GM12878 (cell line): Measurements from ENCODE around the gene DCLRE1B. TPM values are rescaled to one million over a fixed set of nuclear protein-coding genes. Genes with fewer than 3 reads are reported as not detected.

ENCODE experiments used
- ATAC-seq: fragments of 200-7000 bp; cut with Tn5 transposase; 3 replicates; pipeline ENCODE4 v1.9.1; 2020; ENCODE audit warnings: mild to moderate bottlenecking, moderate library complexity
- BruUV-seq: library from RNA; stranded (reverse); fragments of 400-500 nt; replicated peaks from 2 replicates; lab custom pipeline; 2021; lab: Mats Ljungman, UMichigan
- CTCF ChIA-PET: fragments of 300-600 bp; sonication (Branson Sonifier 250); formaldehyde crosslinking; extraction: SDS; loops from one replicate; lab custom pipeline; 2021; ENCODE audit warnings: inconsistent platforms; lab: Yijun Ruan, JAX
- POLR2A ChIA-PET: fragments of 350-600 bp; formaldehyde crosslinking; extraction: SDS; loops from one replicate; lab custom pipeline; 2021; ENCODE audit warnings: inconsistent platforms; lab: Charles Lee
- RAD21 ChIA-PET: fragments of 300-600 bp; sonication (Branson Sonifier 250); formaldehyde crosslinking; loops from one replicate; lab custom pipeline; 2023; ENCODE audit warnings: antibody characterized with exemption; ENCODE audit not compliant: unreplicated experiment; lab: Charles Lee
- SMC1A ChIA-PET: fragments of 300-600 bp; sonication (Branson Sonifier 250); formaldehyde crosslinking; loops from one replicate; lab custom pipeline; 2023; ENCODE audit not compliant: unreplicated experiment, uncharacterized antibody; lab: Charles Lee
- DNase-seq: peaks from one replicate; pipeline ENCODE4 v3.0.0-alpha.2; 2011; ENCODE audit warnings: low read depth, low spot score
- FAIRE-seq: peaks from 3 replicates; lab custom pipeline; 2011; peaks lifted over from hg19 to GRCh38; lab: Jason Lieb, UNC
- H2AFZ ChIP-seq: 2 replicates; pipeline ENCODE4 v1.6.0; 2011; ENCODE audit warnings: low read depth, low read length, control low read depth; ENCODE audit not compliant: control insufficient read depth
- H3K27ac ChIP-seq: 2 replicates; pipeline ENCODE4 v1.5.1; 2011; ENCODE audit warnings: control low read depth; ENCODE audit not compliant: control insufficient read depth, insufficient read depth
- H3K27me3 ChIP-seq, 2 experiments: replicated peaks in 1 of 2; 2 replicates each; pipeline versions ENCODE4 v1.6.0 to v1.6.1; 2011; ENCODE audit warnings: low read length in 1 of 2; ENCODE audit not compliant: control insufficient read depth in 2 of 2, insufficient read depth in 2 of 2
- H3K36me3 ChIP-seq, 2 experiments: 2 replicates each; pipeline ENCODE4 v1.5.1; 2011; ENCODE audit warnings: low read length in 1 of 2; ENCODE audit not compliant: control insufficient read depth in 2 of 2, insufficient read depth in 2 of 2
- H3K4me1 ChIP-seq: 2 replicates; pipeline ENCODE4 v1.6.1; 2011; ENCODE audit warnings: mild to moderate bottlenecking, low read length, moderate library complexity, mixed read lengths; ENCODE audit not compliant: control insufficient read depth, insufficient read depth
- H3K4me2 ChIP-seq: 2 replicates; pipeline ENCODE4 v1.6.0; 2011; ENCODE audit warnings: control low read depth; ENCODE audit not compliant: control insufficient read depth, insufficient read depth
- H3K4me3 ChIP-seq: fragments of 200-600 bp; sonication (generic); 2 replicates; pipeline ENCODE4 v1.5.1; 2016
- H3K79me2 ChIP-seq: 2 replicates; pipeline ENCODE4 v1.6.0; 2011; ENCODE audit warnings: low read length; ENCODE audit not compliant: control insufficient read depth, insufficient read depth
- H3K9ac ChIP-seq: 2 replicates; pipeline ENCODE4 v1.8.0; 2011; ENCODE audit warnings: low read length, control low read depth, mixed read lengths; ENCODE audit not compliant: control insufficient read depth, insufficient read depth
- H3K9me3 ChIP-seq: replicated peaks from 3 replicates; pipeline ENCODE4 v1.5.1; 2011; ENCODE audit warnings: mild to moderate bottlenecking, low read length; ENCODE audit not compliant: control insufficient read depth, insufficient read depth
- H4K20me1 ChIP-seq: 2 replicates; pipeline ENCODE4 v1.6.0; 2011; ENCODE audit not compliant: control insufficient read depth, insufficient read depth
- BACH1 ChIP-seq: fragments of 450-650 bp; IDR thresholded peaks from 2 replicates; pipeline ENCODE4 v1.6.1; 2017; ENCODE audit warnings: mild to moderate bottlenecking, borderline replicate concordance
- BCL11A ChIP-seq: IDR thresholded peaks from 2 replicates; pipeline ENCODE4 v1.6.1; 2011; ENCODE audit warnings: low read depth, low read length
- BRCA1 ChIP-seq: IDR thresholded peaks from 2 replicates; pipeline ENCODE4 v1.6.1; 2011; ENCODE audit warnings: low read depth, low read length, improper control_type of control experiment
- EGR1 ChIP-seq, 2 experiments: IDR thresholded peaks; 1 replicate in 1 of 2; 2 replicates in 1 of 2; pipeline ENCODE4 v1.6.1; 2011 to 2012; ENCODE audit warnings: low read depth in 2 of 2, low read length in 2 of 2, borderline replicate concordance in 1 of 2, mild to moderate bottlenecking in 1 of 2, moderate library complexity in 1 of 2
- GATAD2B ChIP-seq: fragments of 450-650 bp; conservative IDR thresholded peaks from 2 replicates; pipeline ENCODE4 v1.6.1; 2017; ENCODE audit warnings: low read depth, mild to moderate bottlenecking, moderate library complexity
- HDAC6 ChIP-seq: fragments of 200-600 bp; sonication (generic); IDR thresholded peaks from one replicate; pipeline ENCODE4 v1.8.0; 2017; ENCODE audit warnings: antibody characterized with exemption; ENCODE audit not compliant: unreplicated experiment
- IKZF1 ChIP-seq: fragments of 450-650 bp; conservative IDR thresholded peaks from 2 replicates; pipeline ENCODE4 v1.6.1; 2017; ENCODE audit warnings: antibody characterized with exemption, mild to moderate bottlenecking
- JUNB ChIP-seq: IDR thresholded peaks from 2 replicates; pipeline ENCODE4 v1.6.1; 2016; ENCODE audit warnings: antibody characterized with exemption, mild to moderate bottlenecking
- KDM1A ChIP-seq: fragments of 200-600 bp; sonication (generic); IDR thresholded peaks from 2 replicates; pipeline ENCODE4 v1.6.1; 2016; ENCODE audit warnings: borderline replicate concordance
- MEF2A ChIP-seq: IDR thresholded peaks from 2 replicates; pipeline ENCODE4 v1.6.1; 2011; ENCODE audit warnings: low read depth, mild to moderate bottlenecking, low read length, moderate library complexity; ENCODE audit not compliant: insufficient read depth
- NBN ChIP-seq: fragments of 450-650 bp; IDR thresholded peaks from 2 replicates; pipeline ENCODE4 v1.6.1; 2016
- NR2C1 ChIP-seq: fragments of 450-650 bp; IDR thresholded peaks from 2 replicates; pipeline ENCODE4 v1.6.1; 2017; ENCODE audit warnings: antibody characterized with exemption, mild to moderate bottlenecking, moderate library complexity
- NR2C2 ChIP-seq: IDR thresholded peaks from 2 replicates; pipeline ENCODE4 v1.6.1; 2011; ENCODE audit warnings: borderline replicate concordance, low read depth; ENCODE audit not compliant: control insufficient read depth, insufficient read length
- NRF1 ChIP-seq: conservative IDR thresholded peaks from 2 replicates; pipeline ENCODE4 v1.6.1; 2011; ENCODE audit warnings: mild to moderate bottlenecking, low read depth, low read length, improper control_type of control experiment
- PAX5 ChIP-seq: IDR thresholded peaks from 2 replicates; pipeline ENCODE4 v1.6.1; 2011; ENCODE audit warnings: low read depth, low read length, borderline replicate concordance
- RCOR1 ChIP-seq: conservative IDR thresholded peaks from 2 replicates; pipeline ENCODE4 v1.6.1; 2012; ENCODE audit warnings: low read depth, low read length, improper control_type of control experiment
- SIN3A ChIP-seq: IDR thresholded peaks from 2 replicates; pipeline ENCODE4 v1.6.1; 2012; ENCODE audit warnings: low read depth, low read length, improper control_type of control experiment
- SMC3 ChIP-seq: IDR thresholded peaks from 2 replicates; pipeline ENCODE4 v1.6.1; 2011; ENCODE audit warnings: low read length, improper control_type of control experiment, borderline replicate concordance
- TAF1 ChIP-seq: IDR thresholded peaks from 2 replicates; pipeline ENCODE4 v1.6.1; 2011; ENCODE audit warnings: mild to moderate bottlenecking, low read depth, low read length, borderline replicate concordance
- TCF12 ChIP-seq: IDR thresholded peaks from 2 replicates; pipeline ENCODE4 v1.6.1; 2011; ENCODE audit warnings: low read depth, mild to moderate bottlenecking, low read length
- TCF7 ChIP-seq: IDR thresholded peaks from 2 replicates; pipeline ENCODE4 v1.6.1; 2014; ENCODE audit warnings: antibody characterized with exemption, borderline replicate concordance
- ZNF622 ChIP-seq: fragments of 450-650 bp; IDR thresholded peaks from 2 replicates; pipeline ENCODE4 v1.6.1; 2017; ENCODE audit warnings: mild to moderate bottlenecking, inconsistent platforms
- WGBS: methylation state at CpG from one replicate; pipeline ENCODE4 v1.1.6; 2016; ENCODE audit warnings: low lambda C conversion rate; ENCODE audit not compliant: insufficient replicate concordance, insufficient coverage; ENCODE audit errors: missing lambda C conversion rate; 5-methylcytosine and 5-hydroxymethylcytosine counted together
- in situ Hi-C: fragments of 300-500 bp; cut with MboI; formaldehyde crosslinking; loops from 9 replicates; pipeline ENCODE4 v1.14.3; 2018; ENCODE audit warnings: mixed read lengths
- intact Hi-C: fragments of 100-400 bp; cut with micrococcal nuclease; formaldehyde crosslinking; loops from one replicate; pipeline ENCODE4 v1.14.2; 2022; ENCODE audit not compliant: unreplicated experiment
- polyA plus RNA-seq, 11 experiments: library from polyadenylated mRNA; depleted of rRNA in 4 of 11; unstranded in 6 of 11; stranded (reverse) in 5 of 11; fragments of >200 nt; fragmentation: Nextera tagmentation in 4 of 11; fragmentation: Illumina TruSeq in 1 of 11; extraction: Ambion mirVana in 4 of 11; extraction: Trizol in 1 of 11; gene quantifications; 1 replicate in 1 of 11; 2 replicates in 10 of 11; pipeline versions ENCODE4 v1.2.1 to v1.2.3, GENCODE V29; 2011 to 2016; ENCODE audit warnings: inconsistent platforms in 2 of 11, missing spikeins in 2 of 11, low read depth in 1 of 11
- total RNA-seq, 4 experiments: library from RNA; depleted of rRNA in 3 of 4; stranded (reverse); fragments of >200 nt in 3 of 4; fragmentation: Illumina TruSeq in 1 of 4; extraction: Trizol in 1 of 4; gene quantifications; 2 replicates each; pipeline versions ENCODE4 v1.2.1 to v1.2.3, GENCODE V29; 2013 to 2021
- TF ChIP-seq, protein P1 (sequence below): IDR thresholded peaks from 2 replicates; pipeline ENCODE4 v1.6.1; 2012; ENCODE audit warnings: low read length, inconsistent platforms

Gene DCLRE1B
- total and polyA plus RNA-seq, 10 of the 15 experiments (the other 5 are each of a cell fraction or from before 2014, with no cell fraction given): 5.4 to 18.3 (median 13.4) TPM

DNA sequence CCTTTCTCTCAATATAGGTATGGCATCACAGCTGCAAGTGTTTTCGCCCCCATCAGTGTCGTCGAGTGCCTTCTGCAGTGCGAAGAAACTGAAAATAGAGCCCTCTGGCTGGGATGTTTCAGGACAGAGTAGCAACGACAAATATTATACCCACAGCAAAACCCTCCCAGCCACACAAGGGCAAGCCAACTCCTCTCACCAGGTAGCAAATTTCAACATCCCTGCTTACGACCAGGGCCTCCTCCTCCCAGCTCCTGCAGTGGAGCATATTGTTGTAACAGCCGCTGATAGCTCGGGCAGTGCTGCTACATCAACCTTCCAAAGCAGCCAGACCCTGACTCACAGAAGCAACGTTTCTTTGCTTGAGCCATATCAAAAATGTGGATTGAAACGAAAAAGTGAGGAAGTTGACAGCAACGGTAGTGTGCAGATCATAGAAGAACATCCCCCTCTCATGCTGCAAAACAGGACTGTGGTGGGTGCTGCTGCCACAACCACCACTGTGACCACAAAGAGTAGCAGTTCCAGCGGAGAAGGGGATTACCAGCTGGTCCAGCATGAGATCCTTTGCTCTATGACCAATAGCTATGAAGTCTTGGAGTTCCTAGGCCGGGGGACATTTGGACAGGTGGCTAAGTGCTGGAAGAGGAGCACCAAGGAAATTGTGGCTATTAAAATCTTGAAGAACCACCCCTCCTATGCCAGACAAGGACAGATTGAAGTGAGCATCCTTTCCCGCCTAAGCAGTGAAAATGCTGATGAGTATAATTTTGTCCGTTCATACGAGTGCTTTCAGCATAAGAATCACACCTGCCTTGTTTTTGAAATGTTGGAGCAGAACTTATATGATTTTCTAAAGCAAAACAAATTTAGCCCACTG, 35.5 kb downstream of the DCLRE1B start (continued):
- TF ChIP-seq RCOR1: no peak
- no peak for TF ChIP-seq GATAD2B
- no peak for TF ChIP-seq EGR1 (IDR thresholded peaks at IDR 0.05; ENCODE audit: borderline replicate concordance in 1 of 2, low read depth in 2 of 2, low read length in 2 of 2)
- TF ChIP-seq TCF7: no peak
- peak; percentile 45; the same call in 1 of the 2 replicates for TF ChIP-seq TCF12
- TF ChIP-seq KDM1A: no peak
- TF ChIP-seq NR2C2: no peak
- 0 out of 2 replicates have a peak, but pooled peaks have one; percentile 64 for TF ChIP-seq PAX5
- TF ChIP-seq, all 136 proteins: peak for 21

DNA sequence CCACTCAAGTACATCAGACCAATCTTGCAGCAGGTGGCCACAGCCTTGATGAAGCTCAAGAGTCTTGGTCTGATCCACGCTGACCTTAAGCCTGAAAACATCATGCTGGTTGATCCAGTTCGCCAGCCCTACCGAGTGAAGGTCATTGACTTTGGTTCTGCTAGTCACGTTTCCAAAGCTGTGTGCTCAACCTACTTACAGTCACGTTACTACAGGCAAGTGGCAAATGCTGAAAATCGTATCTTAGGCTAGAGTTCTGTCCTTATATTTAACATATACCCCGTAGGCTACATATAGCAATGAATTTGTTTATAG, 36.1 kb downstream of the DCLRE1B start:
- CTCF ChIA-PET: interaction anchor here (1.0 to 5.3 kb wide), 4 partner anchors 10 to 105 kb away, joined by 5 to 36 read pairs (median 6); partner anchors contain the start of gene HIPK1
- RAD21 ChIA-PET: interaction anchor here (1.1 to 4.8 kb wide), 3 partner anchors 11 to 73 kb away, joined by 3 to 33 read pairs (median 3); partner anchors contain the start of gene HIPK1
- ATAC-seq (peak; percentile 6; the same call in 2 of the 3 replicates), FAIRE-seq (no peak), DNase-seq (no peak)
- WGBS: 97% methylated on average over 7 of the region's 7 CpGs
- H4K20me1 ChIP-seq: no peaks in the 10 kb centered on the region
- in situ Hi-C loops: no loop called here
- H3K79me2 ChIP-seq: peaks cover 63% of the 10 kb centered on the region
- H3K9me3 ChIP-seq: peaks cover 7% of the 10 kb centered on the region
- peaks cover 22% of the 10 kb centered on the region for H3K4me1 ChIP-seq
- H3K4me2 ChIP-seq: peak overlapping the region; percentile 11; the same call in 1 of the 2 replicates
- intact Hi-C loops: loop anchor here (5.0 kb wide), 1 partner anchor 84 kb away; no protein-coding TSS in a partner anchor
- BruUV-seq: no TSS peak
- POLR2A ChIA-PET: interaction anchor here (0.9 to 1.5 kb wide), 4 partner anchors 8 to 37 kb away, joined by 3 to 7 read pairs (median 4); partner anchors contain the start of gene AP4B1
- no peak overlapping the region for H3K9ac ChIP-seq
- peak overlapping the region; percentile 7; the same call in 1 of the 2 replicates for H3K27ac ChIP-seq
- H3K27me3 ChIP-seq: no peaks in the 10 kb centered on the region
- H3K36me3 ChIP-seq: peaks cover 6 to 8% of the 10 kb centered on the region in 2 experiments; a peak in 3 of 4 replicates
- H3K4me3 ChIP-seq: no peak overlapping the region
- SMC1A ChIA-PET: interaction anchor here (1.0 to 11.9 kb wide), 9 partner anchors 6 to 127 kb away, joined by 3 to 99 read pairs (median 4); partner anchors contain the start of gene DCLRE1B
- H2AFZ ChIP-seq: no peak overlapping the region
- no peak for TF ChIP-seq MEF2A
- TF ChIP-seq BCL11A: no peak
- no peak for TF ChIP-seq HDAC6
- no peak for TF ChIP-seq SMC3
- no peak for TF ChIP-seq BRCA1
- TF ChIP-seq SIN3A: no peak
- TF ChIP-seq BACH1: no peak
- TF ChIP-seq, protein P1, sequence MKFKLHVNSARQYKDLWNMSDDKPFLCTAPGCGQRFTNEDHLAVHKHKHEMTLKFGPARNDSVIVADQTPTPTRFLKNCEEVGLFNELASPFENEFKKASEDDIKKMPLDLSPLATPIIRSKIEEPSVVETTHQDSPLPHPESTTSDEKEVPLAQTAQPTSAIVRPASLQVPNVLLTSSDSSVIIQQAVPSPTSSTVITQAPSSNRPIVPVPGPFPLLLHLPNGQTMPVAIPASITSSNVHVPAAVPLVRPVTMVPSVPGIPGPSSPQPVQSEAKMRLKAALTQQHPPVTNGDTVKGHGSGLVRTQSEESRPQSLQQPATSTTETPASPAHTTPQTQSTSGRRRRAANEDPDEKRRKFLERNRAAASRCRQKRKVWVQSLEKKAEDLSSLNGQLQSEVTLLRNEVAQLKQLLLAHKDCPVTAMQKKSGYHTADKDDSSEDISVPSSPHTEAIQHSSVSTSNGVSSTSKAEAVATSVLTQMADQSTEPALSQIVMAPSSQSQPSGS: no peak
- no peak for TF ChIP-seq JUNB
- no peak for TF ChIP-seq NR2C1
- no peak for TF ChIP-seq IKZF1
- no peak for TF ChIP-seq ZNF622
- no peak for TF ChIP-seq TAF1
- TF ChIP-seq NRF1: no peak
- TF ChIP-seq NBN: no peak
